Cardiac muscle cell (in vitro differentiated cells and primary cell): ENCODE results near the gene FGFR2. TPM values are rescaled to one million over a fixed set of nuclear protein-coding genes. Genes with fewer than 3 reads are reported as not detected.

Experiments used
- DNase-seq, 2 donors: peaks; one replicate each; pipeline versions ENCODE4 v3.0.0 to v3.0.0-alpha.2; 2010 to 2017; ENCODE audit warnings: low read depth in 1 of 2, low spot score in 1 of 2
- H3K27ac ChIP-seq: fragments of 200-600 bp; sonication (generic); 2 replicates; pipeline ENCODE4 v1.5.1; 2016
- H3K27me3 ChIP-seq: fragments of 200-600 bp; sonication (generic); 2 replicates; pipeline ENCODE4 v1.6.0; 2016; ENCODE audit warnings: control low read depth
- H3K36me3 ChIP-seq: fragments of 200-600 bp; sonication (generic); 2 replicates; pipeline ENCODE4 v1.5.1; 2016; ENCODE audit warnings: control low read depth
- H3K4me1 ChIP-seq: fragments of 200-600 bp; sonication (generic); 2 replicates; pipeline ENCODE4 v1.8.1; 2017; ENCODE audit warnings: low read depth, mild to moderate bottlenecking, mixed run types
- H3K4me3 ChIP-seq: fragments of 200-600 bp; sonication (generic); 2 replicates; pipeline ENCODE4 v1.5.1; 2016; ENCODE audit warnings: mild to moderate bottlenecking
- H3K9me3 ChIP-seq: fragments of 200-600 bp; sonication (generic); 2 replicates; pipeline ENCODE4 v1.5.1; 2017; ENCODE audit warnings: low read depth, mild to moderate bottlenecking, control low read depth
- CTCF ChIP-seq: IDR thresholded peaks from 2 replicates; pipeline ENCODE4 v1.5.1; 2012; ENCODE audit warnings: low read depth, mild to moderate bottlenecking, low read length
- polyA plus RNA-seq: library from polyadenylated mRNA; unstranded; fragments of >200 nt; fragmentation: Nextera tagmentation; extraction: Ambion mirVana; gene quantifications from 2 replicates; pipeline ENCODE4 v1.2.1, GENCODE V29; 2016
- total RNA-seq: library from RNA; depleted of rRNA; stranded (reverse); fragments of >200 nt; gene quantifications from 2 replicates; pipeline ENCODE4 v1.2.3, GENCODE V29; 2016

Gene FGFR2
- total and polyA plus RNA-seq, 2 experiments from 2014 or later: 47.5 to 50.6 TPM

GRCh38 chr10:121639416-121639815 lies 41.2 kb upstream of the FGFR2 start:
- DNase-seq: no peak
- H3K36me3 ChIP-seq: no peaks in the 10 kb centered on the region
- H3K4me1 ChIP-seq: peaks cover 2% of the 10 kb centered on the region
- no peaks in the 10 kb centered on the region for H3K27me3 ChIP-seq
- no peak for TF ChIP-seq CTCF
- H3K27ac ChIP-seq: no peak overlapping the region
- no peak overlapping the region for H3K4me3 ChIP-seq
- H3K9me3 ChIP-seq: no peaks in the 10 kb centered on the region

GRCh38 chr10:121637437-121637836 lies 39.2 kb upstream of the FGFR2 start:
- Histone ChIP-seq H3K9me3 (no peaks in the 10 kb centered on the region), H3K27me3 (no peaks in the 10 kb centered on the region), H3K4me1 (no peaks in the 10 kb centered on the region), H3K36me3 (no peaks in the 10 kb centered on the region), H3K27ac (no peak overlapping the region), H3K4me3 (no peak overlapping the region)
- DNase-seq: no peak
- no peak for TF ChIP-seq CTCF

GRCh38 chr10:121633056-121633455 lies 34.8 kb upstream of the FGFR2 start:
- DNase-seq: no peak
- no peak for TF ChIP-seq CTCF
- H3K9me3 ChIP-seq: no peaks in the 10 kb centered on the region
- H3K27me3 ChIP-seq: no peaks in the 10 kb centered on the region
- no peaks in the 10 kb centered on the region for H3K4me1 ChIP-seq
- H3K27ac ChIP-seq: no peak overlapping the region
- H3K36me3 ChIP-seq: no peaks in the 10 kb centered on the region
- no peak overlapping the region for H3K4me3 ChIP-seq

- no peak for TF ChIP-seq CTCF
- H3K27ac ChIP-seq: no peak overlapping the region
- H3K9me3 ChIP-seq: no peaks in the 10 kb centered on the region
- H3K4me1 ChIP-seq: no peaks in the 10 kb centered on the region
- H3K36me3 ChIP-seq: no peaks in the 10 kb centered on the region
- H3K27me3 ChIP-seq: no peaks in the 10 kb centered on the region
- DNase-seq: no peak
- no peak overlapping the region for H3K4me3 ChIP-seq
These were observed 33.3 kb upstream of the FGFR2 start for GRCh38 chr10:121631365-121632029.

- TF ChIP-seq CTCF: no peak
- Histone ChIP-seq H3K4me1 (no peaks in the 10 kb centered on the region), H3K36me3 (no peaks in the 10 kb centered on the region), H3K27ac (no peak overlapping the region), H3K4me3 (no peak overlapping the region), H3K27me3 (no peaks in the 10 kb centered on the region), H3K9me3 (no peaks in the 10 kb centered on the region)
- no peak for DNase-seq
These were observed 30.6 kb upstream of the FGFR2 start for GRCh38 chr10:121628859-121629258.
